ENCODE results near the gene CACNA1C. TPM values are rescaled to one million over a fixed set of nuclear protein-coding genes. Genes with fewer than 3 reads are reported as not detected.
A peak's percentile ranks its signal among the peaks of the same experiment; 100 is the strongest.

The CACNA1C gene
- total RNA-seq, 8 experiments from 2014 or later: 0.97 to 36.4 (median 5.1) TPM

- Histone ChIP-seq H3K27ac (no peak overlapping the region), H3K4me1 (replicated peaks in 1 of 2) (peaks cover 0 to 19% of the 10 kb centered on the region in 2 donors), H3K4me3 (no peak overlapping the region)
- no peak for ATAC-seq (replicated peaks in 6 of 8)
- 80 to 83% methylated on average over 1 of the region's 6 CpGs; no CpG with 5 or more reads in 8 of the 10 experiments for WGBS, 10 experiments
- in situ Hi-C loops (cut with MboI; ENCODE audit: low pct_unique_long_range_greater_than_20kb in 2 of 9, low sequenced_read_pairs in 9 of 9, unreplicated experiment in 9 of 9): loop anchor here in 2 of 9 experiments (25.0 kb wide), 2 partner anchors 184 to 209 kb away; partner anchors contain the start of gene CACNA1C (in 1 of the 2)
Measured at GRCh38 chr12:2270846-2271245, 218.1 kb downstream of the CACNA1C start.

- WGBS, 10 experiments: 53 to 90% (median 71%) methylated on average over 1 to 4 of the region's 4 CpGs; no CpG with 5 or more reads in 5 of the 10 experiments
- ATAC-seq (replicated peaks in 6 of 8): no peak
Measured at GRCh38 chr12:2271961-2272360, 219.2 kb downstream of the CACNA1C start.

GRCh38 chr12:2273288-2273687, 220.5 kb downstream of the CACNA1C start:
- ATAC-seq (replicated peaks in 6 of 8): peak in 1 of 8 experiments; percentile 40
- in situ Hi-C loops (cut with MboI; ENCODE audit: low pct_unique_long_range_greater_than_20kb in 2 of 9, low sequenced_read_pairs in 9 of 9, unreplicated experiment in 9 of 9): loop anchor here in 2 of 9 experiments (25.0 kb wide), 2 partner anchors 186 to 211 kb away; partner anchors contain the start of gene CACNA1C (in 1 of the 2)
- H3K4me3 ChIP-seq: no peak overlapping the region
- no peak overlapping the region for H3K27ac ChIP-seq
- WGBS, 10 experiments: 15 to 84% (median 80%) methylated on average over 1 to 4 of the region's 4 CpGs; no CpG with 5 or more reads in 3 of the 10 experiments
- peaks cover 0 to 10% of the 10 kb centered on the region in 2 donors for H3K4me1 ChIP-seq (replicated peaks in 1 of 2)

More at GRCh38 chr12:2271961-2272360, 219.2 kb downstream of the CACNA1C start:
- no peak overlapping the region for H3K27ac ChIP-seq
- H3K4me3 ChIP-seq: no peak overlapping the region
- H3K4me1 ChIP-seq (replicated peaks in 1 of 2): peaks cover 0 to 19% of the 10 kb centered on the region in 2 donors
- in situ Hi-C loops (cut with MboI; ENCODE audit: low pct_unique_long_range_greater_than_20kb in 2 of 9, low sequenced_read_pairs in 9 of 9, unreplicated experiment in 9 of 9): loop anchor here in 2 of 9 experiments (25.0 kb wide), 2 partner anchors 185 to 210 kb away; partner anchors contain the start of gene CACNA1C (in 1 of the 2)

GRCh38 chr12:2273751-2274150, 221.0 kb downstream of the CACNA1C start:
- 79 to 100% (median 86%) methylated on average over 2 to 5 of the region's 12 CpGs; no CpG with 5 or more reads in 6 of the 10 experiments for WGBS, 10 experiments
- in situ Hi-C loops (cut with MboI; ENCODE audit: low pct_unique_long_range_greater_than_20kb in 2 of 9, low sequenced_read_pairs in 9 of 9, unreplicated experiment in 9 of 9): loop anchor here in 2 of 9 experiments (25.0 kb wide), 2 partner anchors 186 to 211 kb away; partner anchors contain the start of gene CACNA1C (in 1 of the 2)
- no peak for ATAC-seq (replicated peaks in 6 of 8)
- Histone ChIP-seq H3K4me3 (no peak overlapping the region), H3K4me1 (replicated peaks in 1 of 2) (peaks cover 0 to 6% of the 10 kb centered on the region in 2 donors), H3K27ac (no peak overlapping the region)

- Histone ChIP-seq H3K27ac (no peak overlapping the region), H3K4me1 (replicated peaks in 1 of 2) (no peaks in the 10 kb centered on the region), H3K4me3 (no peak overlapping the region)
- ATAC-seq (replicated peaks in 6 of 8): no peak
- in situ Hi-C loops (cut with MboI; ENCODE audit: low pct_unique_long_range_greater_than_20kb in 2 of 9, low sequenced_read_pairs in 9 of 9, unreplicated experiment in 9 of 9): loop anchor here in 2 of 9 experiments (25.0 kb wide), 2 partner anchors 187 to 212 kb away; partner anchors contain the start of gene CACNA1C (in 1 of the 2)
- 72 to 100% (median 88%) methylated on average over 1 to 6 of the region's 7 CpGs; no CpG with 5 or more reads in 1 of the 10 experiments for WGBS, 10 experiments
Measured at GRCh38 chr12:2274733-2275132, 221.9 kb downstream of the CACNA1C start.

GRCh38 chr12:2276288-2277033, 223.7 kb downstream of the CACNA1C start:
- no peak overlapping the region for H3K27ac ChIP-seq
- WGBS, 10 experiments: 40 to 93% (median 75%) methylated on average over 1 to 6 of the region's 6 CpGs; no CpG with 5 or more reads in 3 of the 10 experiments
- in situ Hi-C loops (cut with MboI; ENCODE audit: low pct_unique_long_range_greater_than_20kb in 2 of 9, low sequenced_read_pairs in 9 of 9, unreplicated experiment in 9 of 9): no loop called here
- ATAC-seq (replicated peaks in 6 of 8): peak in 2 of 8 experiments; percentile 32 to 91
- no peaks in the 10 kb centered on the region for H3K4me1 ChIP-seq (replicated peaks in 1 of 2)
- no peak overlapping the region for H3K4me3 ChIP-seq

- no peak for ATAC-seq (replicated peaks in 6 of 8)
- Histone ChIP-seq H3K4me3 (no peak overlapping the region), H3K27ac (no peak overlapping the region), H3K4me1 (replicated peaks in 1 of 2) (no peaks in the 10 kb centered on the region)
- 0 to 100% (median 88%) methylated on average over 1 to 6 of the region's 6 CpGs; no CpG with 5 or more reads in 3 of the 10 experiments for WGBS, 10 experiments
- in situ Hi-C loops (cut with MboI; ENCODE audit: low pct_unique_long_range_greater_than_20kb in 2 of 9, low sequenced_read_pairs in 9 of 9, unreplicated experiment in 9 of 9): no loop called here
Measured at GRCh38 chr12:2277492-2278155, 224.8 kb downstream of the CACNA1C start.

GRCh38 chr12:2281446-2281845, 228.7 kb downstream of the CACNA1C start:
- no peaks in the 10 kb centered on the region for H3K4me1 ChIP-seq (replicated peaks in 1 of 2)
- no peak overlapping the region for H3K4me3 ChIP-seq
- no peak for ATAC-seq (replicated peaks in 6 of 8)
- 85 to 100% (median 92%) methylated on average over 1 of the region's 1 CpG; no CpG with 5 or more reads in 1 of the 10 experiments for WGBS, 10 experiments
- in situ Hi-C loops (cut with MboI; ENCODE audit: low pct_unique_long_range_greater_than_20kb in 2 of 9, low sequenced_read_pairs in 9 of 9, unreplicated experiment in 9 of 9): loop anchor here in 1 of 9 experiments (10.0 kb wide), 1 partner anchor 237 kb away; no protein-coding TSS in a partner anchor
- no peak overlapping the region for H3K27ac ChIP-seq

- in situ Hi-C loops (cut with MboI; ENCODE audit: low pct_unique_long_range_greater_than_20kb in 2 of 9, low sequenced_read_pairs in 9 of 9, unreplicated experiment in 9 of 9): loop anchor here in 1 of 9 experiments (10.0 kb wide), 1 partner anchor 238 kb away; no protein-coding TSS in a partner anchor
- peak in 2 of 8 experiments; percentile 31 to 39 for ATAC-seq (replicated peaks in 6 of 8)
- Histone ChIP-seq H3K4me1 (replicated peaks in 1 of 2) (no peaks in the 10 kb centered on the region), H3K27ac (no peak overlapping the region), H3K4me3 (no peak overlapping the region)
- 22 to 100% (median 80%) methylated on average over 1 to 6 of the region's 6 CpGs; no CpG with 5 or more reads in 1 of the 10 experiments for WGBS, 10 experiments
Measured at GRCh38 chr12:2282318-2282717, 229.5 kb downstream of the CACNA1C start.

- Histone ChIP-seq H3K4me3 (no peak overlapping the region), H3K4me1 (replicated peaks in 1 of 2) (no peaks in the 10 kb centered on the region), H3K27ac (no peak overlapping the region)
- in situ Hi-C loops (cut with MboI; ENCODE audit: low pct_unique_long_range_greater_than_20kb in 2 of 9, low sequenced_read_pairs in 9 of 9, unreplicated experiment in 9 of 9): loop anchor here in 1 of 9 experiments (10.0 kb wide), 1 partner anchor 239 kb away; no protein-coding TSS in a partner anchor
- WGBS, 10 experiments: 50 to 100% (median 80%) methylated on average over 1 to 6 of the region's 6 CpGs; no CpG with 5 or more reads in 1 of the 10 experiments
- ATAC-seq (replicated peaks in 6 of 8): no peak
Measured at GRCh38 chr12:2283480-2283879, 230.7 kb downstream of the CACNA1C start.

GRCh38 chr12:2283916-2284315, 231.1 kb downstream of the CACNA1C start:
- H3K27ac ChIP-seq: no peak overlapping the region
- H3K4me1 ChIP-seq (replicated peaks in 1 of 2): no peaks in the 10 kb centered on the region
- ATAC-seq (replicated peaks in 6 of 8): no peak
- WGBS, 10 experiments: 18 to 56% methylated on average over 3 of the region's 10 CpGs; no CpG with 5 or more reads in 8 of the 10 experiments
- in situ Hi-C loops (cut with MboI; ENCODE audit: low pct_unique_long_range_greater_than_20kb in 2 of 9, low sequenced_read_pairs in 9 of 9, unreplicated experiment in 9 of 9): loop anchor here in 1 of 9 experiments (10.0 kb wide), 1 partner anchor 239 kb away; no protein-coding TSS in a partner anchor
- no peak overlapping the region for H3K4me3 ChIP-seq

- WGBS, 10 experiments: 0 to 90% (median 75%) methylated on average over 1 to 8 of the region's 10 CpGs; no CpG with 5 or more reads in 4 of the 10 experiments
- no peak overlapping the region for H3K4me3 ChIP-seq
- peak; percentile 10 to 61 (median 50) for ATAC-seq (replicated peaks in 6 of 8)
- no peaks in the 10 kb centered on the region for H3K4me1 ChIP-seq (replicated peaks in 1 of 2)
- H3K27ac ChIP-seq: no peak overlapping the region
- in situ Hi-C loops (cut with MboI; ENCODE audit: low pct_unique_long_range_greater_than_20kb in 2 of 9, low sequenced_read_pairs in 9 of 9, unreplicated experiment in 9 of 9): loop anchor here in 1 of 9 experiments (10.0 kb wide), 1 partner anchor 240 kb away; no protein-coding TSS in a partner anchor
Measured at GRCh38 chr12:2284321-2284813, 231.6 kb downstream of the CACNA1C start.
